GM20000 (cell line): ENCODE measurements around the gene NDUFA5.

Experiments used
- DNase-seq: peaks from one replicate; pipeline ENCODE4 v3.0.0; 2012; ENCODE audit warnings: low spot score
- CTCF ChIP-seq: IDR thresholded peaks from 2 replicates; pipeline ENCODE4 v1.5.1; 2012; ENCODE audit warnings: mild to moderate bottlenecking, control low read depth; ENCODE audit errors: extremely low read depth, missing control alignments

Gene NDUFA5

DNA sequence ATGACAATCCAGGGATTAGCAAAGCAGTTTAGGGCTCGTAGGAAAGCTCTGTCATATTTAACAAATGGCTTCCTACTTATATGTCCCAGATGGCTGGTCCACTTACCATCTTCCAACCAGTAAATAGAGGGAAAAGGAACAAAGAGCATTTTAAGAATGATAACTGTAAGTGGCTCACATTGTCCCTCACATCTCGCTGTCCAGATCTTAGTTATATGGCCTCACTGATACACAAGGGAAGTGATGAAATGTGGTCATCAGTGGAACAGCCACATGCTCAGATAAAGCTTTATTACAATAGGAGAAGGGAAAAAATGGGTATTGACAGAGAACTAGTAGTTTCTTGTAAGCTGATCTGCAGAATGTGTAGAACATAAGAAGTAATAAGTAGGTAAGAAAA, 59.0 kb downstream of the NDUFA5 start:
- TF ChIP-seq CTCF: no peak
- DNase-seq: no peak

DNA sequence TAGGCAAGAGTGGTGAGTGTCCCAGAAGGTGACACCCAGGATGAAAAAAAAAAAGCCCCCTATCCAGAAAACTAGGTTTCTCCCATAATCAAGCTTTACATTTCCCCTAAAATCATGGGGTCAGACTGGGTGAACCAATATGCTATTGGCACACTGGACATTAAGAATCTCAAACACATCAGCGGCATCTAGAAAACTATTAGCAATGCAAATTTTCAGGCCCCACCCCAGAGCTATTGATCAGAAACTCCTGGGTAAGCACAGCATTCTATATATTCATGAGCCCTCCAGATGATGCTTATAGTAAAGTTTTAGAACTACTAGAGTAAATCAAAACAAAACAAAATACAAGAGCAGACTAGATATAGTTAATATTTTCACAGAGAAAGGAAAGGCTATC, 59.6 kb downstream of the NDUFA5 start:
- no peak for DNase-seq

GRCh38 chr7:123494193-123494796, 63.3 kb downstream of the NDUFA5 start:
- DNase-seq: peak; percentile 36

More for the DNA sequence above, 59.6 kb downstream of the NDUFA5 start:
- TF ChIP-seq CTCF: no peak

DNA sequence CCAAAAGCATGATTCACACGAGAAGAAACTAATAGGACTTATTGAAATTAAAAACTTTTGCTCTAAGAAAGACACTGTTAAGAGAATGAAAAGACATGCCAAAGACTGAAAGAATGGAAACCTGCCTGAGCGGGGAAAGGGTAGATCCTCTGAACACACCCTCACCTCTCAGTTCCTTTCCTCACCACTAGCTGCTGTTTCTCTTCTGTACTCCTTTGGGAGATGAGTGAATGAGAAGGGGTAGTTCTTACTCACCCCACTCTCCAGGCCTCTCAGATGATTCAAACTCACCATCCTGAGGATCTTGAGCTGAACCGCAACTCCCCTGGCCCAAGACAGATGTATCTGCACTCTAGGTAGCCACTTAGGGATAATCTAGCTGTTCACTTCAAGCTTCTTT, 65.1 kb downstream of the NDUFA5 start:
- DNase-seq: no peak
- no peak for TF ChIP-seq CTCF

More at GRCh38 chr7:123494193-123494796, 63.3 kb downstream of the NDUFA5 start:
- TF ChIP-seq CTCF: peak; percentile 39
